OCI-LY3 (cell line): Measurements from ENCODE around the gene SAMD11.

ENCODE experiments used
- H2AFZ ChIP-seq: fragments of 200-600, 300-600 bp; shearing (Covaris generic); 2 replicates; pipeline ENCODE4 v1.6.0; 2014; ENCODE audit warnings: antibody characterized with exemption, low read depth, low read length
- H3K27ac ChIP-seq: fragments of 200-600, 300-600 bp; sonication (generic); 2 replicates; pipeline ENCODE4 v1.5.1; 2014; ENCODE audit warnings: mild to moderate bottlenecking, low read length, moderate library complexity, mixed read lengths
- H3K27me3 ChIP-seq: fragments of 200-600, 300-600 bp; sonication (generic); 2 replicates; pipeline ENCODE4 v1.6.1; 2014; ENCODE audit warnings: low read depth, low read length, mixed read lengths
- H3K36me3 ChIP-seq: fragments of 200-600, 300-600 bp; sonication (generic); replicated peaks from 2 replicates; pipeline ENCODE3; 2014; ENCODE audit warnings: low read depth, low read length, mixed read lengths
- H3K4me1 ChIP-seq: fragments of 300-600, 200-600 bp; sonication (generic); 2 replicates; pipeline ENCODE4 v1.6.1; 2014; ENCODE audit warnings: low read length, mixed read lengths
- H3K4me2 ChIP-seq: fragments of 200-600, 300-600 bp; sonication (generic); 2 replicates; pipeline ENCODE4 v1.6.1; 2014; ENCODE audit warnings: low read length, mixed read lengths
- H3K4me3 ChIP-seq: fragments of 300-600, 200-600 bp; sonication (generic); 2 replicates; pipeline ENCODE4 v1.5.1; 2014; ENCODE audit warnings: antibody characterized with exemption, mild to moderate bottlenecking, low read length, moderate library complexity
- H3K79me2 ChIP-seq: fragments of 300-600, 200-600 bp; shearing (Covaris generic); 2 replicates; pipeline ENCODE4 v1.6.1; 2014; ENCODE audit warnings: mild to moderate bottlenecking, low read length, mixed read lengths
- H3K9ac ChIP-seq: fragments of 300-600, 200-600 bp; shearing (Covaris generic); 2 replicates; pipeline ENCODE4 v1.6.0; 2014; ENCODE audit warnings: mild to moderate bottlenecking, low read length, moderate library complexity
- H3K9me3 ChIP-seq: fragments of 200-600, 300-600 bp; shearing (Covaris generic); 2 replicates; pipeline ENCODE4 v1.6.1; 2014; ENCODE audit warnings: low read length, mixed read lengths; ENCODE audit not compliant: insufficient read depth
- H4K20me1 ChIP-seq: fragments of 200-600, 300-600 bp; sonication (generic); 2 replicates; pipeline ENCODE4 v1.6.1; 2016; ENCODE audit warnings: low read length, mixed read lengths; ENCODE audit not compliant: insufficient read depth
- CTCF ChIP-seq: fragments of 200-600, 300-600 bp; sonication (generic); IDR thresholded peaks from 2 replicates; pipeline ENCODE4 v1.5.1; 2014; ENCODE audit warnings: antibody characterized with exemption, low read length, low read depth
- EZH2phosphoT487 ChIP-seq: fragments of 200-600 bp; shearing (Covaris generic); IDR thresholded peaks from 2 replicates; pipeline ENCODE4 v1.6.1; 2018; ENCODE audit warnings: antibody characterized with exemption, mixed run types, low read depth

The SAMD11 gene

GRCh38 chr1:963301-963651 is 39.6 kb downstream of the SAMD11 start:
- Histone ChIP-seq H4K20me1 (no peaks in the 10 kb centered on the region), H3K9me3 (no peaks in the 10 kb centered on the region), H2AFZ (no peak overlapping the region), H3K27ac (no peak overlapping the region), H3K4me2 (no peak overlapping the region), H3K4me3 (no peak overlapping the region), H3K36me3 (no peaks in the 10 kb centered on the region), H3K27me3 (no peaks in the 10 kb centered on the region), H3K4me1 (peaks cover 12% of the 10 kb centered on the region; the same call in 1 of the 2 replicates), H3K79me2 (peaks cover 8% of the 10 kb centered on the region), H3K9ac (no peak overlapping the region)
- TF ChIP-seq CTCF: no peak
- TF ChIP-seq EZH2phosphoT487: no peak

DNA sequence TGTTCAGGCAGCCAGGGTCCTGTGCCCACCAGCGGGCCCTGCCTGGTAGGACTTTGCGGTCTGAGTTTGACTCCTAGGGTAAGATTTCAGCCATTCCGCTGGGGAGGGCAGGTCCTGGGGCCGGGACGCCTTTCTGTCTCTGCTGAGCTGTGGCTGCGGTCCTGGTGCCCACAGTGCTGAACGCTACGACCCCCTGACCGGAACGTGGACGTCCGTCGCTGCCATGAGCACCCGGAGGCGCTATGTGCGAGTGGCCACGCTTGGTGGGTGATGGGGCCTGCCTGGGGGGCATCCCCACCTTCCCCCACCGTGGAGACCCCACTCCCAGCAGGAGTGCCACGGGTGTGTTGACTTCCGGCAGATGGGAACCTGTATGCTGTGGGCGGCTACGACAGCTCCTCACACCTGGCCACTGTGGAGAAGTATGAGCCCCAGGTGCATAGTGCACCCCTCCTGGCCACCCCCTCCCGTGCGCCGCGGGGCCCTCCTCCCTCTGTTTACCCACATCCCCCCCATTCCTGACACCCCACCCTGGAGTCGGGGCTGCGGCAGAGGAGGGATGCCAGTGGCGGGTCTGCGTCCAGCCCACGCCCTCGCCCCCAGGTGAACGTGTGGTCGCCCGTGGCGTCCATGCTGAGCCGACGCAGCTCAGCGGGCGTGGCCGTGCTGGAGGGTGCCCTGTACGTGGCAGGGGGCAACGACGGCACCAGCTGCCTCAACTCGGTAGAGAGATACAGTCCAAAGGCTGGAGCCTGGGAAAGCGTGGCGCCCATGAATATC is 40.2 kb downstream of the SAMD11 start:
- no peaks in the 10 kb centered on the region for H3K27me3 ChIP-seq
- peaks cover 12% of the 10 kb centered on the region; the same call in 1 of the 2 replicates for H3K4me1 ChIP-seq
- no peak overlapping the region for H3K9ac ChIP-seq

GRCh38 chr1:964691-965525 is 41.2 kb downstream of the SAMD11 start:
- H3K79me2 ChIP-seq: no peaks in the 10 kb centered on the region; the same call in 1 of the 2 replicates
- H3K27me3 ChIP-seq: no peaks in the 10 kb centered on the region
- H3K9ac ChIP-seq: no peak overlapping the region
- TF ChIP-seq EZH2phosphoT487: no peak
- TF ChIP-seq CTCF: no peak
- H4K20me1 ChIP-seq: no peaks in the 10 kb centered on the region
- H3K4me1 ChIP-seq: peaks cover 9% of the 10 kb centered on the region; the same call in 1 of the 2 replicates
- H3K9me3 ChIP-seq: no peaks in the 10 kb centered on the region
- no peak overlapping the region for H3K4me2 ChIP-seq
- H3K4me3 ChIP-seq: no peak overlapping the region
- no peaks in the 10 kb centered on the region for H3K36me3 ChIP-seq
- H2AFZ ChIP-seq: no peak overlapping the region
- H3K27ac ChIP-seq: no peak overlapping the region

More for the DNA sequence above, 40.2 kb downstream of the SAMD11 start:
- Histone ChIP-seq H3K4me2 (no peak overlapping the region), H3K9me3 (no peaks in the 10 kb centered on the region), H4K20me1 (no peaks in the 10 kb centered on the region), H3K27ac (no peak overlapping the region), H3K79me2 (peaks cover 2% of the 10 kb centered on the region), H3K36me3 (no peaks in the 10 kb centered on the region), H2AFZ (no peak overlapping the region), H3K4me3 (no peak overlapping the region)
- TF ChIP-seq CTCF: no peak
- TF ChIP-seq EZH2phosphoT487: no peak

DNA sequence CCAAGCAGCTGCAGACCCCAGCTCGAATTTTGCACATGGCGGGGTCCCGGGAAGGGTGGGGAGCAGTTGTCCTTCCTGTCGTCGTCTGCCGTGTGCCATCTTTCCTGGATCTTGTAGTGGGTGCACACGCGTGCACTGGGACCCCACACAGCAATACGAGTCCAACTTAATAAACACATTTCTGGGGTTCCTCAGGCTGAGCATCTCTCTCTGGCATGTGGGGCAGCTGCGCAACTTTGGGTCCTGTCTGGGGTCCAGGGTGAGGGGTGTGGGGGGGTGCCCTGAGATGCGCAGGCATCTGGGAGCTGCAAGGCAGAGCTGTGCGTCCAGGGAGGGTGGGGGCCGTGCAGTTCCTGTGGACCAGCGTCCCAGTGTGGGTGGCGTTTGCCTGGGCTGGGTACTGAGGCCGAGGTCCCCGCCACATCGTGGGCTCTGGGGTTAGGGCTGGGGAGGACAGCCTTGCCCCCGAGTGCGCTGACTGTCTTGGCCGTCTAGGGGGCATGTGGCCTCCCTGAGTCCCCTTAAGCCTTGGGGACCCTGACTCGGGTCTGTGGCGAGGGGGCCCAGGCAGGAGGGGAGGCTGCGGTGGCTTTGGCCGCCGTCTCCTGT is 41.9 kb downstream of the SAMD11 start:
- Histone ChIP-seq H3K4me1 (peaks cover 7% of the 10 kb centered on the region; the same call in 1 of the 2 replicates), H4K20me1 (no peaks in the 10 kb centered on the region), H3K27ac (no peak overlapping the region), H3K9ac (no peak overlapping the region), H3K4me3 (peak overlapping the region; percentile 83; the same call in 1 of the 2 replicates), H3K27me3 (no peaks in the 10 kb centered on the region), H3K36me3 (no peaks in the 10 kb centered on the region), H2AFZ (no peak overlapping the region), H3K9me3 (no peaks in the 10 kb centered on the region), H3K4me2 (peak overlapping the region; percentile 80), H3K79me2 (no peaks in the 10 kb centered on the region; the same call in 1 of the 2 replicates)
- TF ChIP-seq EZH2phosphoT487: no peak
- TF ChIP-seq CTCF: no peak
